AG08396 (cell line): ENCODE results near the gene GPT2.
"Not testable (repeated sequence)": the region's sequence is repeated elsewhere in the genome, so short reads cannot be mapped to it uniquely, and the experiment has no call there.

ENCODE experiments used
- DNase-seq: peaks from one replicate; pipeline ENCODE4 v3.0.0; 2012; ENCODE audit warnings: low spot score, mixed read lengths

Gene GPT2

GRCh38 chr16:46862555-46863447, 21.4 kb upstream of the GPT2 start:
- DNase-seq: no peak

DNA sequence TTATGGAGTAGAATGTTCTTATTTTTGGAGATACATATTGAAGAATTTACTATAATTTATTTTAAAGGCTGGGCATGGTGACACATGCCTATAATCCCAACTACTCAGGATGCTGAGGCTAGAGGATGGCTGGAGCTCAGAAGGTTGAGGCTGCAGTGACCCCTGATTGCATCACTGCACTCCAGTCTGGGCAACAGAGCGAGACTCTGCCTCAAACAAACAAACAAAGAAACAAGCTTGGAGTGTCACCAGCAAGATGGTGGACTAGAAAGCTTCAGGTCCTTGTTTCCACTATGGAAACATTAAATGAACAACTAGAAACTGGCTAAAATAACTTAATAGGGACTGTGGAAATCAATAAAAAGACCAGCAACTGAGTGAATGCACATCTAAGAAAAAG, 17.9 kb upstream of the GPT2 start:
- DNase-seq: no peak

GRCh38 chr16:46867486-46867885, 16.7 kb upstream of the GPT2 start:
- DNase-seq: not testable (repeated sequence)

GRCh38 chr16:46868891-46869290, 15.3 kb upstream of the GPT2 start:
- not testable (repeated sequence) for DNase-seq

- DNase-seq: no peak
Measured at GRCh38 chr16:46871597-46871996, 12.6 kb upstream of the GPT2 start.

- no peak for DNase-seq
Measured at GRCh38 chr16:46873201-46873600, 11.0 kb upstream of the GPT2 start.

DNA sequence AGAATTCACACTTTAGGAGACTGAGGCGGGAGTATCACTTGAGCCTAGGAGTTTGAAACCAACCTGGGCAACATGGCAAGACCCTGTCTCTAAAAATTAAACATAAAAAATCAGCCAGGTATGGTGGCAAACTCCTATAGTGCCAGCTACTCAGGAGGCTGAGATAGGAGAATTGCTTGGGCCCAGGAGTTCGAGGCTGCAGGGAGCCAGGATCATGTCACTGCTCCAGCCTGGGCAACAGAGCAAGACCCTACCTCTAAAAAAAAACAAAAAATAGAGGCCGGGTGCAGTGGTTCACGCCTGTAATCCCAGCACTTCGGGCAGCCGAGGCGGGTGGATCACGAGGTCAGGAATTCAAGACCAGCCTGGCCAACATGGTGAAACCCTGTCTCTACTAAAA, 8.9 kb upstream of the GPT2 start:
- no peak for DNase-seq

DNA sequence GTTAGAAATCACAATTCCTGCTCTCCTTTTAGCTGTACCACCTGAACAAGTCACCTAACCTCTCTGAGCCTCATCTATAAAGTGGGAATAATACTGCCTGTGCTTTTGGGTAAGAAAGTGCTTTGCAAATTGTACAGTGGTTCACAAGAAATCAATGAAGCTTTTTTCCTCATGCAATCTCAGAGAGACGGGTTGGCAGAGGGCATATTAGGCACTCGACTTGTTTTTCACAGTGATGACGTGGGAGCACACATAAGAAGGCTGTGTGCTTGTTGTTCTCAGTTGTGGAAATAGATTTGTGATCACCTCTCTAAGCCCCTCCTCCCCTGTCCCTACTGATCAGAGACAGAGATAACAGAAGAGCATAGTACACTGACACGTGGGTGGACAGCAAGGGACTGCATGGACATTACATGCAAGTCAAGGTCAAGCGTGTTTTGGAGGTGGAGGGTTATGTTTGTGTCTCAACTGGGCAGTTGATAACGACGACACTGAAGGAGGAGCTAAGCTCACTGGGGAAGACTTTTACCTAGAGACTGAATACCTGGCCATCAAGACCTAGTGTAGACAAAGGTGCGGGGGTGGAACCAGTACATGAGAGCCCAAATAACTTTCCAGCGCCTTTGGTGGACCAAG, 1.7 kb upstream of the GPT2 start:
- DNase-seq: no peak

DNA sequence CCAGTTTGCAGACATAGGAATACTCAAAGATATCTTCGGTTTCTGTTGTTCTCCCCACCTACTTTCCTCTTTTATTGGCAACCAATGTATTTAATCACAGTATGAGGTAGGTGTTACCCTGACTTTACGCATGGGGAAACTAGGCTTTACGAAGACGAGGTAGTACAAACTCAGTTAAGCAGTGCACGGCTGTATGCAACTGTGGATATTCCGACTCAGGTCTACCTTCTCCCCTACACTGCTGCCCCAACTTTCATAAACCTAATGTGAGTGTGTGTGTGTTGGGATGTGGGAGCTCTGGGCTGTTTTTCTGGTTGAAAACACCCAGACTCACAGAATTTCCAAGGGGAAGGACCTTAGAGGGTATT, 1.2 kb upstream of the GPT2 start:
- no peak for DNase-seq

GRCh38 chr16:46883353-46883689, 841 bp upstream of the GPT2 start:
- no peak for DNase-seq

DNA sequence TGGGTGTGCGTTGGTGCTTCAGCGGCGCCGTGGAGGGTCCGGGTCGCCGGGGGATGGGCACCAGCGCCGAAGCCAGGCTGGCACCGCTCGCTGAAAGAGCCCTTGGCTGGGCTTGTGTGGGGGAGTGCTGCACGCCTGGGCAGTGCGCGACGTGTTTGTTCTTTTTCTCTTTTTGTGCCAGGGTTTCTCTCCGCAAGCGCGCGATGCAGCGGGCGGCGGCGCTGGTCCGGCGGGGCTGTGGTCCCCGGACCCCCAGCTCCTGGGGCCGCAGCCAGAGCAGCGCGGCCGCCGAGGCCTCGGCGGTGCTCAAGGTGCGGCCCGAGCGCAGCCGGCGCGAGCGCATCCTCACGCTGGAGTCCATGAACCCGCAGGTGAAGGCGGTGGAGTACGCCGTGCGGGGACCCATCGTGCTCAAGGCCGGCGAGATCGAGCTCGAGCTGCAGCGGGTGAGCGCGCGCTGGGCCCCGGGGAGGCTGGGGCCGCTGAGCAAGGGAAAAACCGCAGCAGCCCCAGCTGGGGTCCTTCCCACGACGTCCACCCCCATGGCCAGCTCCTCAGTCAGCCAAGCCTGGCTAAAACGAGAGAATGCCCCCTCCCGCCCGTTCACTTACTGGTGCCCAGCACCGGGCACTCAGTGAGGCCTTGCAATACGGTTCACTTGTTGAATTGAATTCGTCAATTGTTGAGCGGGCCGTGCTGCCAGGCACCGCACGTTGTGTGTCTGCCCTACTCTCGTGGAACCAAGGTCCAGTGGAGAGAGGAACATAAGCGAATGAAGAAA, 541 bp downstream of the GPT2 start:
- peak; percentile 22 for DNase-seq

DNA sequence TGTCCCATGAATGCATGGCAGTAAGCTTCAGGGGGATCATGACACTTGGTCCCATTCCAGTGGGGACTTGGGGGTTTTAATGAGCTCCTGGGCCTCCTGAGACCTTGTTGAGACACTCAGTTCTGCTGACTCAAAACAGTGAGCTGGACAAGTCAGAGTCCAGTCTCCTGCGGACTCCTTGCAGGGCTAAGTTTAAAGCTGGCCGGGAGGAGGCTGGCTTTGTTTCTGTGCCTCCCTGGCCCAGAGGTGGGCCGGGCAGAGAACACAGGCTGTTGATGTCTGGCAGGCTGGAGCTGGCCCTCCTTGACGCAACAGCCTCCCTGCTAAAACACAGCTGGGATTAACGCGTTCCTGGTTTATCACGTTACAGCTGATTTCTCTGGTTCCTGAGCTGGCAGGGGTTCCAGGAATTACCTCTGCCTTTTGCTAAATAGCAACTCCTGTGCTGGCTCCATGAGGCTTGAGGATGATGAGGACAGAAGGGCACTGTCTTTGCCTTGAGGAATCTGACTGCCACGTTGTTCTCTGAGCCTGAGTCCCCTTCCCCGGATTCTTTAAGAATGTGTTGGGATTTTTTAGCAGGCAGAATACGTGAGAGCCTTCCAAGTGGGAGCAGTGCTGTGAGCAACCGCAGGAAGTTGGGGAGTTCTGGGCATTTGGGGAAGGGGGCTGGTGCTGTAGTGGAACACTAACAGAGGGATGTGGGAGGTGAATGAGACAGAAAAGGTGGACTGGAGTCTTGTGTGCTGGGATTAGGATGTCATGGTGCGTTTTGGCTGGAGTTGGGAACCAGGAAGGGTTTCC, 2.0 kb downstream of the GPT2 start:
- DNase-seq: no peak

DNA sequence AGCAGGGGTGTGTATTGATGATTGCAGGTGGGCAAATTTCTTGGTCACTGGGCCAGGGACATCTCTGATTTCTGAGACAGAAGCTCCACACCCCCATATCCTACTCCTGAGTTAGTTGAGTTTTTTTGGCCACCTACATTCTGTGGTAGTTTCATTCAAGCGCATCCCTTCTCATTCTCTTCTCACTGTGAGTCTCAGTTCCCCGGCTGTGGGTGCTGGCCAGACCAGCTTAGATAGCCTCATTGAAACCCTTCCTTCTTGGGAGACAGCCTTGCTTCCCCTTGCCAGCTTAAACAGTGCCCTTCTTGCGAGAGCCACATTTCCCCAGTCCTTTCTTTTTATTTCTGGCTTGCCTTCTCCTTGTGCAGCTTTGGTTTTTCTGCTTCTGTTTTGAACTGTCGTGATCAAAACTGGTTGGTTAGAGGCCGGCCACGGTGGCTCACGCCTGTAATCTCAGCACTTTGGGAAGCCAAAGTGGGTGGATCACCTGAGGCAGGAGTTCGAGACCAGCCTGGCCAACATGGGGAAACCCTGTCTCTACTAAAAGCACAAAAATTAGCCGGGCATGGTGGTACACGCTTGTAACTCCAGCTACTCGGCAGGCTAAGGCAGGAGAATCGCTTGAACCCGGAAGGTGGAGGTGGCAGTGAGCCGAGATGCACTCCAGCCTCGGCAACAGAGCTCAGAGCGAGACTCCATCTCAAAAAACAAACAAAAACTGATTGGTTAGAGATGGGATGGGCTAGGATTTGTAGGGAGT, 2.8 kb downstream of the GPT2 start:
- no peak for DNase-seq

GRCh38 chr16:46887524-46887854, 3.3 kb downstream of the GPT2 start:
- no peak for DNase-seq

DNA sequence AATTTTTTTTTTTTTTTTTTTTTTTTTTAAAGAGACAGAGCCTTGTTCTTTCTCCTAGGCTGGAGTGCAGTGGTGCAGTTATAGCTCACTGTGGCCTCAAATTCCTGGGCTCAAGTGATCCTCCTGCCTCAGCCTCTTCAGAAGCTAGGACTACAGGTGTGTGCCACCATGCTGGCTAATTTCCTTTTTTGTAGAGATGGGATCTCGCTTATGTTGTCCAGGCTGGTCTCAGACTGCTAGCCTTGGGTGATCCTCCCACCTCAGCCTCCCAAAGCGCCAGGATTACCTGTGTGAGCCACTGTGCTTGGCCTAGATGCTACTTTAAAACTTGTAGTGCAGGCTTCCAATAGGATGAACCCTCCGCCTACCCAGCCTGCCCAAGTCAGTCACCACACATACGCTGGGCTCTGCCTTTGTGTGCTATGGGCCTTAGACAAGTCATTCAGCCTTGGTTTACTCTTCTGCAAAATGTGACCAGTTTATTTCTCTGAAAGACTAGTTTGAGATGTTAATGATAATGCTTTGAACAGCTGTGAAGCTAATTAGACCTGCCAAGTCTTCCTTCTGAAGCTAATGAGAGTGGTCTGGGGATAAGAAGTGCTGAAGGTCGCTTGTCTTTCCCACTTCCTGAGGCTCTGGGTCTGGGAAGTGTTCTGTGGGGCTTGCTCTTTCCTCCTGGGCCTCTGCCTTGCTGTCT, 5.2 kb downstream of the GPT2 start:
- no peak for DNase-seq

GRCh38 chr16:46889942-46890300, 5.8 kb downstream of the GPT2 start:
- no peak for DNase-seq

DNA sequence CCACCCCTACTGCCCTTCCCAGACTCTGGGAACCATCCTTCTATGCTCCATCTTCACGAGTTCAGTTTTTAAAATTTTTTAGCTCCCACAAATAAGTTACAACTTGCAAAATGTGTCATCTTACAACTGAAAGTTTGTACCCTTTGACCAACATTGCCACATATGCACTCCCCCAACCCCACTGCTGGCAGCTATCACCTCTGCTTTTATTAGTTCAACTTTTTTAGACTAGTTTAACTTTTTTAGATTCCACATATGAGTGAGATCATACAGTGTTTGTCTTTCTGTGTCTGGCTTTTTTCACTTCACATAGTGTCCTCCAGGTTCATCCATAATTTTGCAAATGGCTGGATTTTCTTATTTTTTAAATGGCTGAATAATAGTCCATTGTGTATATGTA, 7.7 kb downstream of the GPT2 start:
- DNase-seq: no peak

GRCh38 chr16:46894036-46894672, 10.0 kb downstream of the GPT2 start:
- DNase-seq: no peak

GRCh38 chr16:46895399-46896313, 11.5 kb downstream of the GPT2 start:
- DNase-seq: no peak
